WTC11 (cell line): ENCODE measurements around the gene PROSER3. TPM values are rescaled to one million over a fixed set of nuclear protein-coding genes. Genes with fewer than 3 reads are reported as not detected.

ENCODE experiments used
- ATAC-seq: fragments of 200-7000 bp; cut with Tn5 transposase; 2 replicates; pipeline ENCODE4 v1.10.0; 2021; ENCODE audit warnings: mild to moderate bottlenecking, moderate library complexity
- CTCF ChIA-PET: fragments of 300-600 bp; sonication (Branson Sonifier 250); formaldehyde crosslinking; loops from one replicate; lab custom pipeline; 2021; ENCODE audit warnings: antibody characterized with exemption; lab: Charles Lee
- POLR2A ChIA-PET: fragments of 350-600 bp; sonication (Branson Sonifier 250); formaldehyde crosslinking; loops from one replicate; lab custom pipeline; 2021; ENCODE audit warnings: antibody characterized with exemption; lab: Charles Lee
- DNase-seq: peaks from one replicate; pipeline ENCODE4 v3.0.0; 2021; ENCODE audit warnings: low spot score
- H3K27ac Mint-ChIP-seq: 2 replicates; pipeline ENCODE4 v1.8.0; 2021; ENCODE audit warnings: mixed read lengths
- H3K27me3 Mint-ChIP-seq: 2 replicates; pipeline ENCODE4 v1.8.0; 2021; ENCODE audit warnings: low read depth, mild to moderate bottlenecking, moderate library complexity, mixed read lengths
- H3K36me3 Mint-ChIP-seq: 2 replicates; pipeline ENCODE4 v1.8.0; 2021; ENCODE audit warnings: mixed read lengths
- H3K4me1 Mint-ChIP-seq: 2 replicates; pipeline ENCODE4 v1.8.0; 2022; ENCODE audit warnings: mixed read lengths
- H3K4me3 Mint-ChIP-seq: 2 replicates; pipeline ENCODE4 v1.8.0; 2021; ENCODE audit warnings: mild to moderate bottlenecking, moderate library complexity, mixed read lengths
- H3K9me3 Mint-ChIP-seq: 2 replicates; pipeline ENCODE4 v1.8.0; 2021; ENCODE audit warnings: mixed read lengths
- FOXK1 ChIP-seq: sonication (generic); formaldehyde crosslinking; IDR thresholded peaks from 2 replicates; pipeline ENCODE4 v1.8.0; 2022; ENCODE audit warnings: mild to moderate bottlenecking, moderate library complexity, missing genetic modification reagents
- JUN ChIP-seq: sonication (generic); formaldehyde crosslinking; IDR thresholded peaks from 2 replicates; pipeline ENCODE4 v1.8.0; 2023; ENCODE audit warnings: mild to moderate bottlenecking, missing genetic modification reagents
- NFE2L1 ChIP-seq: sonication (generic); formaldehyde crosslinking; IDR thresholded peaks from 2 replicates; pipeline ENCODE4 v1.8.1; 2023; ENCODE audit warnings: missing genetic modification reagents
- NR2C2 ChIP-seq: sonication (generic); formaldehyde crosslinking; IDR thresholded peaks from 2 replicates; pipeline ENCODE4 v1.8.0; 2022; ENCODE audit warnings: mild to moderate bottlenecking, missing genetic modification reagents
- RORB ChIP-seq: fragments of 250-450 bp; sonication (Bioruptor Pico); IDR thresholded peaks from 2 replicates; pipeline ENCODE4 v1.9.0; 2021; ENCODE audit warnings: mild to moderate bottlenecking
- ZNF232 ChIP-seq: sonication (generic); formaldehyde crosslinking; IDR thresholded peaks from 2 replicates; pipeline ENCODE4 v1.8.0; 2022; ENCODE audit warnings: mild to moderate bottlenecking, missing genetic modification reagents
- ZNF263 ChIP-seq: sonication (generic); formaldehyde crosslinking; IDR thresholded peaks from 2 replicates; pipeline ENCODE4 v1.8.1; 2022; ENCODE audit warnings: low read depth, mild to moderate bottlenecking, moderate library complexity, missing genetic modification reagents
- total RNA-seq: library from RNA; stranded (reverse); gene quantifications from 3 replicates; pipeline ENCODE4 v1.2.3, GENCODE V29; 2021
- TF ChIP-seq, protein P1 (sequence below): fragments of 250-450 bp; sonication (Bioruptor Pico); IDR thresholded peaks from 2 replicates; pipeline ENCODE4 v2.1.2; 2022; ENCODE audit warnings: mild to moderate bottlenecking, moderate library complexity
- TF ChIP-seq, protein P2 (sequence below): sonication (generic); formaldehyde crosslinking; IDR thresholded peaks from 2 replicates; pipeline ENCODE4 v1.8.1; 2022; ENCODE audit warnings: mild to moderate bottlenecking, missing genetic modification reagents, moderate library complexity, borderline replicate concordance
- TF ChIP-seq, protein P3 (sequence below): sonication (generic); formaldehyde crosslinking; IDR thresholded peaks from 2 replicates; pipeline ENCODE4 v1.8.1; 2023; ENCODE audit warnings: mild to moderate bottlenecking, missing genetic modification reagents, moderate library complexity
- TF ChIP-seq, protein P4 (sequence below): sonication (generic); formaldehyde crosslinking; IDR thresholded peaks from 2 replicates; pipeline ENCODE4 v1.8.0; 2023; ENCODE audit warnings: missing genetic modification reagents, mild to moderate bottlenecking, borderline replicate concordance
- TF ChIP-seq, protein P5 (sequence below): sonication (generic); formaldehyde crosslinking; IDR thresholded peaks from 2 replicates; pipeline ENCODE4 v1.8.1; 2022; ENCODE audit warnings: low read depth, mild to moderate bottlenecking, moderate library complexity, missing genetic modification reagents, borderline replicate concordance
- TF ChIP-seq, protein P6 (sequence below): fragments of 250-450 bp; sonication (Bioruptor Pico); IDR thresholded peaks from 2 replicates; pipeline ENCODE4 v1.9.0; 2021; ENCODE audit warnings: mild to moderate bottlenecking

Gene PROSER3
- total RNA-seq, 1 experiment from 2014 or later = 32.9 TPM

DNA sequence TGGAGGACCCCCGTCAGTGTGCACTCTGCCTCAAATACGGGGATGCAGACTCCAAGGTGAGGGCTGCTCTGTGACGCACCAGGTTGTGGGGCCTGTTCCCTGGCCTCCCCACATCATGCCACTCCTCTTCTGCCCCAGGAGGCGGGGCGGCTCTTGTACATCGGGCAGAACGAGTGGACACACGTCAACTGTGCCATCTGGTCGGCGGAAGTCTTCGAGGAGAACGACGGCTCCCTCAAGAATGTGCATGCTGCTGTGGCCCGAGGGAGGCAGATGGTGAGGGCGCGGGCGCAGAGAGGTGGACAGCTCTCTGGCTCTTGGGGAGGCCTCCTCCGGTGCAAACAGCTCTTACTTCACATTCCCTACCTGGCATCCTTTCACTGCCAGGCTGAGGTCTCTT, 29.0 kb upstream of the PROSER3 start (continued):
- TF ChIP-seq NR2C2 (CRISPR knock-in tag) = no peak
- TF ChIP-seq, protein P1, sequence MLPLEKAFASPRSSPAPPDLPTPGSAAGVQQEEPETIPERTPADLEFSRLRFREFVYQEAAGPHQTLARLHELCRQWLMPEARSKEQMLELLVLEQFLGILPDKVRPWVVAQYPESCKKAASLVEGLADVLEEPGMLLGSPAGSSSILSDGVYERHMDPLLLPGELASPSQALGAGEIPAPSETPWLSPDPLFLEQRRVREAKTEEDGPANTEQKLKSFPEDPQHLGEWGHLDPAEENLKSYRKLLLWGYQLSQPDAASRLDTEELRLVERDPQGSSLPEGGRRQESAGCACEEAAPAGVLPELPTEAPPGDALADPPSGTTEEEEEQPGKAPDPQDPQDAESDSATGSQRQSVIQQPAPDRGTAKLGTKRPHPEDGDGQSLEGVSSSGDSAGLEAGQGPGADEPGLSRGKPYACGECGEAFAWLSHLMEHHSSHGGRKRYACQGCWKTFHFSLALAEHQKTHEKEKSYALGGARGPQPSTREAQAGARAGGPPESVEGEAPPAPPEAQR (CRISPR knock-in tag) = no peak

DNA sequence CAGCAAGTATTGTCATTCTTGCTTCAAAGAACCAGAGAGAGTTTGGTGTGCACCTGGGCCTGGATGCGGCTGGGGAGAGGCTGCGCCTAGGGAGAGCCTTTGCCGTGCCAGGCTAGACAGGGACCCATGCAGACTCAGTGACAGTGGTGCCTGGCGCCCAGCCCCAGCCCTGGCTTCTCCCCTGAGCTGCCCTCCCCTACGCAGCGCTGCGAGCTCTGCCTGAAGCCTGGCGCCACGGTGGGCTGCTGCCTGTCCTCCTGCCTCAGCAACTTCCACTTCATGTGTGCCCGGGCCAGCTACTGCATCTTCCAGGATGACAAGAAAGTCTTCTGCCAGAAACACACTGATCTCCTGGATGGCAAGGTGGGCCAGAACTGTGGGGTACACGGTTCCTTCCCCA, 28.2 kb upstream of the PROSER3 start:
- Mint-ChIP-seq H3K36me3 (peaks cover 70% of the 10 kb centered on the region), H3K4me3 (no peak overlapping the region), H3K4me1 (0 out of 2 replicates have a peak, but pooled peaks cover 2% of the 10 kb centered on the region), H3K27me3 (no peaks in the 10 kb centered on the region), H3K27ac (no peak overlapping the region), H3K9me3 (no peaks in the 10 kb centered on the region)
- ChIA-PET POLR2A (no interaction called here), CTCF (interaction anchor here (1.1 kb wide), 1 partner anchor 11 kb away, joined by 3 read pairs; no protein-coding TSS in a partner anchor)
- TF ChIP-seq RORB (CRISPR knock-in tag) = no peak
- TF ChIP-seq, protein P2, sequence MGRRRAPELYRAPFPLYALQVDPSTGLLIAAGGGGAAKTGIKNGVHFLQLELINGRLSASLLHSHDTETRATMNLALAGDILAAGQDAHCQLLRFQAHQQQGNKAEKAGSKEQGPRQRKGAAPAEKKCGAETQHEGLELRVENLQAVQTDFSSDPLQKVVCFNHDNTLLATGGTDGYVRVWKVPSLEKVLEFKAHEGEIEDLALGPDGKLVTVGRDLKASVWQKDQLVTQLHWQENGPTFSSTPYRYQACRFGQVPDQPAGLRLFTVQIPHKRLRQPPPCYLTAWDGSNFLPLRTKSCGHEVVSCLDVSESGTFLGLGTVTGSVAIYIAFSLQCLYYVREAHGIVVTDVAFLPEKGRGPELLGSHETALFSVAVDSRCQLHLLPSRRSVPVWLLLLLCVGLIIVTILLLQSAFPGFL = no peak
- TF ChIP-seq, protein P3, sequence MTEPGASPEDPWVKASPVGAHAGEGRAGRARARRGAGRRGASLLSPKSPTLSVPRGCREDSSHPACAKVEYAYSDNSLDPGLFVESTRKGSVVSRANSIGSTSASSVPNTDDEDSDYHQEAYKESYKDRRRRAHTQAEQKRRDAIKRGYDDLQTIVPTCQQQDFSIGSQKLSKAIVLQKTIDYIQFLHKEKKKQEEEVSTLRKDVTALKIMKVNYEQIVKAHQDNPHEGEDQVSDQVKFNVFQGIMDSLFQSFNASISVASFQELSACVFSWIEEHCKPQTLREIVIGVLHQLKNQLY = no peak
- no peak for TF ChIP-seq FOXK1 (CRISPR knock-in tag)
- TF ChIP-seq, protein P4, sequence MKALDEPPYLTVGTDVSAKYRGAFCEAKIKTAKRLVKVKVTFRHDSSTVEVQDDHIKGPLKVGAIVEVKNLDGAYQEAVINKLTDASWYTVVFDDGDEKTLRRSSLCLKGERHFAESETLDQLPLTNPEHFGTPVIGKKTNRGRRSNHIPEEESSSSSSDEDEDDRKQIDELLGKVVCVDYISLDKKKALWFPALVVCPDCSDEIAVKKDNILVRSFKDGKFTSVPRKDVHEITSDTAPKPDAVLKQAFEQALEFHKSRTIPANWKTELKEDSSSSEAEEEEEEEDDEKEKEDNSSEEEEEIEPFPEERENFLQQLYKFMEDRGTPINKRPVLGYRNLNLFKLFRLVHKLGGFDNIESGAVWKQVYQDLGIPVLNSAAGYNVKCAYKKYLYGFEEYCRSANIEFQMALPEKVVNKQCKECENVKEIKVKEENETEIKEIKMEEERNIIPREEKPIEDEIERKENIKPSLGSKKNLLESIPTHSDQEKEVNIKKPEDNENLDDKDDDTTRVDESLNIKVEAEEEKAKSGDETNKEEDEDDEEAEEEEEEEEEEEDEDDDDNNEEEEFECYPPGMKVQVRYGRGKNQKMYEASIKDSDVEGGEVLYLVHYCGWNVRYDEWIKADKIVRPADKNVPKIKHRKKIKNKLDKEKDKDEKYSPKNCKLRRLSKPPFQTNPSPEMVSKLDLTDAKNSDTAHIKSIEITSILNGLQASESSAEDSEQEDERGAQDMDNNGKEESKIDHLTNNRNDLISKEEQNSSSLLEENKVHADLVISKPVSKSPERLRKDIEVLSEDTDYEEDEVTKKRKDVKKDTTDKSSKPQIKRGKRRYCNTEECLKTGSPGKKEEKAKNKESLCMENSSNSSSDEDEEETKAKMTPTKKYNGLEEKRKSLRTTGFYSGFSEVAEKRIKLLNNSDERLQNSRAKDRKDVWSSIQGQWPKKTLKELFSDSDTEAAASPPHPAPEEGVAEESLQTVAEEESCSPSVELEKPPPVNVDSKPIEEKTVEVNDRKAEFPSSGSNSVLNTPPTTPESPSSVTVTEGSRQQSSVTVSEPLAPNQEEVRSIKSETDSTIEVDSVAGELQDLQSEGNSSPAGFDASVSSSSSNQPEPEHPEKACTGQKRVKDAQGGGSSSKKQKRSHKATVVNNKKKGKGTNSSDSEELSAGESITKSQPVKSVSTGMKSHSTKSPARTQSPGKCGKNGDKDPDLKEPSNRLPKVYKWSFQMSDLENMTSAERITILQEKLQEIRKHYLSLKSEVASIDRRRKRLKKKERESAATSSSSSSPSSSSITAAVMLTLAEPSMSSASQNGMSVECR (CRISPR knock-in tag) = no peak
- no peak for TF ChIP-seq ZNF263 (CRISPR knock-in tag)
- ATAC-seq (no peak), DNase-seq (no peak)

DNA sequence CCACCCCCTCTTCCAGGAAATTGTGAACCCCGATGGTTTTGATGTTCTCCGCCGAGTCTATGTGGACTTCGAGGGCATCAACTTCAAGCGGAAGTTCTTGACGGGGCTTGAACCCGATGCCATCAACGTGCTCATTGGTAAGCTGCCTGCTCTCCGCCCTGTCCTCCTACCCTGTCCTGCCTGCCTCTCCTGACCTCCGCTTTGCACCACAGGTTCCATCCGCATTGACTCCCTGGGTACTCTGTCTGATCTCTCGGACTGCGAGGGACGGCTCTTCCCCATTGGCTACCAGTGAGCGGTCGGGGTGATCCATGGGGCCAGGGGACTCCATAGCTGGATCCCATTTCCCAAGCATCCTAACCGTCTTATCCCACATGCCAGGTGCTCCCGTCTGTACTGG, 27.6 kb upstream of the PROSER3 start:
- H3K36me3 Mint-ChIP-seq = peaks cover 66% of the 10 kb centered on the region

More for the DNA sequence above, 27.6 kb upstream of the PROSER3 start:
- TF ChIP-seq ZNF232 (CRISPR knock-in tag) = no peak
- TF ChIP-seq NFE2L1 = no peak
- TF ChIP-seq, protein P5, sequence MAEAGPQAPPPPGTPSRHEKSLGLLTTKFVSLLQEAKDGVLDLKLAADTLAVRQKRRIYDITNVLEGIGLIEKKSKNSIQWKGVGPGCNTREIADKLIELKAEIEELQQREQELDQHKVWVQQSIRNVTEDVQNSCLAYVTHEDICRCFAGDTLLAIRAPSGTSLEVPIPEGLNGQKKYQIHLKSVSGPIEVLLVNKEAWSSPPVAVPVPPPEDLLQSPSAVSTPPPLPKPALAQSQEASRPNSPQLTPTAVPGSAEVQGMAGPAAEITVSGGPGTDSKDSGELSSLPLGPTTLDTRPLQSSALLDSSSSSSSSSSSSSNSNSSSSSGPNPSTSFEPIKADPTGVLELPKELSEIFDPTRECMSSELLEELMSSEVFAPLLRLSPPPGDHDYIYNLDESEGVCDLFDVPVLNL (CRISPR knock-in tag) = no peak
- TF ChIP-seq JUN (CRISPR knock-in tag) = no peak
- TF ChIP-seq, protein P6, sequence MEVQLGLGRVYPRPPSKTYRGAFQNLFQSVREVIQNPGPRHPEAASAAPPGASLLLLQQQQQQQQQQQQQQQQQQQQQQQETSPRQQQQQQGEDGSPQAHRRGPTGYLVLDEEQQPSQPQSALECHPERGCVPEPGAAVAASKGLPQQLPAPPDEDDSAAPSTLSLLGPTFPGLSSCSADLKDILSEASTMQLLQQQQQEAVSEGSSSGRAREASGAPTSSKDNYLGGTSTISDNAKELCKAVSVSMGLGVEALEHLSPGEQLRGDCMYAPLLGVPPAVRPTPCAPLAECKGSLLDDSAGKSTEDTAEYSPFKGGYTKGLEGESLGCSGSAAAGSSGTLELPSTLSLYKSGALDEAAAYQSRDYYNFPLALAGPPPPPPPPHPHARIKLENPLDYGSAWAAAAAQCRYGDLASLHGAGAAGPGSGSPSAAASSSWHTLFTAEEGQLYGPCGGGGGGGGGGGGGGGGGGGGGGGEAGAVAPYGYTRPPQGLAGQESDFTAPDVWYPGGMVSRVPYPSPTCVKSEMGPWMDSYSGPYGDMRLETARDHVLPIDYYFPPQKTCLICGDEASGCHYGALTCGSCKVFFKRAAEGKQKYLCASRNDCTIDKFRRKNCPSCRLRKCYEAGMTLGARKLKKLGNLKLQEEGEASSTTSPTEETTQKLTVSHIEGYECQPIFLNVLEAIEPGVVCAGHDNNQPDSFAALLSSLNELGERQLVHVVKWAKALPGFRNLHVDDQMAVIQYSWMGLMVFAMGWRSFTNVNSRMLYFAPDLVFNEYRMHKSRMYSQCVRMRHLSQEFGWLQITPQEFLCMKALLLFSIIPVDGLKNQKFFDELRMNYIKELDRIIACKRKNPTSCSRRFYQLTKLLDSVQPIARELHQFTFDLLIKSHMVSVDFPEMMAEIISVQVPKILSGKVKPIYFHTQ (CRISPR knock-in tag) = no peak
- POLR2A ChIA-PET = interaction anchor here (1.7 kb wide), 1 partner anchor 10 kb away, joined by 6 read pairs; no protein-coding TSS in a partner anchor
- Mint-ChIP-seq H3K27me3 (no peaks in the 10 kb centered on the region), H3K4me3 (no peak overlapping the region), H3K4me1 (0 out of 2 replicates have a peak, but pooled peaks cover 2% of the 10 kb centered on the region), H3K9me3 (no peaks in the 10 kb centered on the region), H3K27ac (no peak overlapping the region)
- DNase-seq = no peak
- CTCF ChIA-PET = no interaction called here
- no peak for ATAC-seq
